K562 (cell line): ENCODE measurements around the gene SLC25A18. TPM values are rescaled to one million over a fixed set of nuclear protein-coding genes. Genes with fewer than 3 reads are reported as not detected.

Source experiments
- DACH1 ChIP-seq: fragments of 450-650 bp; IDR thresholded peaks from 2 replicates; pipeline ENCODE4 v1.6.1; 2018; ENCODE audit not compliant: partially characterized antibody
- EP400 ChIP-seq: fragments of 450-650 bp; IDR thresholded peaks from 2 replicates; pipeline ENCODE4 v1.6.1; 2017; ENCODE audit warnings: antibody characterized with exemption, mild to moderate bottlenecking, moderate library complexity
- HDAC8 ChIP-seq: fragments of 450-650 bp; IDR thresholded peaks from 2 replicates; pipeline ENCODE4 v1.6.1; 2016; ENCODE audit warnings: mild to moderate bottlenecking, missing genetic modification characterization, moderate library complexity, missing compliant biosample characterization
- KLF1 ChIP-seq: fragments of 450-650 bp; IDR thresholded peaks from 2 replicates; pipeline ENCODE4 v1.6.1; 2016; ENCODE audit warnings: missing genetic modification characterization, missing compliant biosample characterization
- LARP7 ChIP-seq: fragments of 450-650 bp; IDR thresholded peaks from 2 replicates; pipeline ENCODE4 v1.6.1; 2016
- MAFG ChIP-seq: fragments of 450-650 bp; conservative IDR thresholded peaks from 2 replicates; pipeline ENCODE4 v1.6.1; 2016; ENCODE audit warnings: missing genetic modification characterization, missing compliant biosample characterization
- MIER1 ChIP-seq: fragments of 450-650 bp; IDR thresholded peaks from 2 replicates; pipeline ENCODE4 v1.6.1; 2016; ENCODE audit warnings: antibody characterized with exemption, mild to moderate bottlenecking, low read depth
- MTA1 ChIP-seq: fragments of 450-650 bp; IDR thresholded peaks from 2 replicates; pipeline ENCODE4 v1.6.1; 2017; ENCODE audit warnings: borderline replicate concordance
- NBN ChIP-seq: fragments of 450-650 bp; IDR thresholded peaks from 2 replicates; pipeline ENCODE4 v1.6.1; 2016; ENCODE audit warnings: low read depth, mild to moderate bottlenecking
- NR2C1 ChIP-seq, 2 experiments: fragments of 450-650 bp; IDR thresholded peaks; 2 replicates each; pipeline ENCODE4 v1.6.1; 2017; ENCODE audit warnings: mild to moderate bottlenecking in 2 of 2, antibody characterized with exemption in 1 of 2, inconsistent platforms in 1 of 2, missing compliant biosample characterization in 1 of 2, missing genetic modification characterization in 1 of 2
- POLR2G ChIP-seq: fragments of 200-400 bp; formaldehyde crosslinking; IDR thresholded peaks from 2 replicates; pipeline ENCODE4 v1.6.1; 2017; ENCODE audit warnings: low read depth, mild to moderate bottlenecking, antibody characterized with exemption, low read length, moderate library complexity
- PRMT5 ChIP-seq: sonication (generic); formaldehyde crosslinking; IDR thresholded peaks from 2 replicates; pipeline ENCODE4 v1.5.0; 2020; ENCODE audit warnings: missing genetic modification reagents
- RFX7 ChIP-seq: fragments of 250-450 bp; sonication (Bioruptor Pico); IDR thresholded peaks from 2 replicates; pipeline ENCODE4 v1.5.1; 2021; ENCODE audit warnings: mild to moderate bottlenecking
- SLC30A9 ChIP-seq: fragments of 250-450 bp; sonication (Bioruptor Pico); IDR thresholded peaks from 2 replicates; pipeline ENCODE4 v1.8.0; 2022; ENCODE audit warnings: mild to moderate bottlenecking, moderate library complexity
- ZBTB7A ChIP-seq: IDR thresholded peaks from 2 replicates; pipeline ENCODE4 v1.6.1; 2011; ENCODE audit warnings: low read depth, mild to moderate bottlenecking, low read length, moderate library complexity, borderline replicate concordance; ENCODE audit not compliant: control insufficient read depth
- ZNF583 ChIP-seq: fragments of 250-450 bp; sonication (Bioruptor Pico); IDR thresholded peaks from 2 replicates; pipeline ENCODE4 v1.4.0; 2020
- ZNF584 ChIP-seq: fragments of 200-800 bp; sonication (Bioruptor generic); IDR thresholded peaks from 2 replicates; pipeline ENCODE4 v1.6.1; 2016; ENCODE audit warnings: low read depth, mild to moderate bottlenecking, missing genetic modification characterization, missing compliant biosample characterization
- ZNF699 ChIP-seq: fragments of 250-450 bp; sonication (Bioruptor Pico); IDR thresholded peaks from 2 replicates; pipeline ENCODE4 v1.8.0; 2021; ENCODE audit warnings: mild to moderate bottlenecking, moderate library complexity; ENCODE audit not compliant: insufficient replicate concordance
- ZNF707 ChIP-seq: fragments of 250-450 bp; sonication (Bioruptor Pico); conservative IDR thresholded peaks from 2 replicates; pipeline ENCODE4 v1.8.0; 2022; ENCODE audit warnings: inconsistent platforms, mild to moderate bottlenecking, moderate library complexity
- polyA plus RNA-seq, 8 experiments: library from polyadenylated mRNA; depleted of rRNA in 4 of 8; stranded (reverse) in 5 of 8; unstranded in 3 of 8; fragments of >200 nt; fragmentation: Nextera tagmentation in 2 of 8; fragmentation: Illumina TruSeq in 1 of 8; extraction: Ambion mirVana in 2 of 8; extraction: Trizol in 1 of 8; gene quantifications; 2 replicates each; pipeline versions ENCODE4 v1.2.1 to v1.2.3, GENCODE V29; 2011 to 2014; ENCODE audit warnings: inconsistent platforms in 1 of 8, missing spikeins in 1 of 8
- total RNA-seq, 7 experiments: library from RNA; depleted of rRNA in 6 of 7; stranded (reverse); fragments of >200 nt in 6 of 7; fragmentation: Illumina TruSeq in 2 of 7; extraction: Trizol in 2 of 7; gene quantifications; 2 replicates each; pipeline versions ENCODE4 v1.2.1 to v1.2.3, GENCODE V29; 2011 to 2021; ENCODE audit warnings: low replicate concordance in 1 of 7
- TF ChIP-seq, protein P1 (sequence below): sonication (generic); formaldehyde crosslinking; IDR thresholded peaks from 2 replicates; pipeline ENCODE4 v1.8.1; 2022; ENCODE audit warnings: missing genetic modification reagents
- TF ChIP-seq, protein P2 (sequence below): fragments of 450-650 bp; formaldehyde crosslinking; IDR thresholded peaks from 2 replicates; pipeline ENCODE4 v1.4.0; 2022; ENCODE audit warnings: mild to moderate bottlenecking, moderate library complexity
- TF ChIP-seq, protein P3 (sequence below), 2 experiments: IDR thresholded peaks; 2 replicates each; pipeline ENCODE4 v1.6.1; 2011; ENCODE audit warnings: borderline replicate concordance in 1 of 2, control low read depth in 1 of 2, low read depth in 1 of 2, low read length in 1 of 2, mild to moderate bottlenecking in 1 of 2, mixed read lengths in 1 of 2, moderate library complexity in 1 of 2; ENCODE audit not compliant: insufficient read depth in 1 of 2, insufficient read length in 1 of 2, poor library complexity in 1 of 2, severe bottlenecking in 1 of 2; ENCODE audit errors: extremely low read depth in 1 of 2
- TF ChIP-seq, protein P4 (sequence below), 2 experiments: fragments of 200-800 bp in 1 of 2; sonication (Bioruptor generic) in 1 of 2; sonication (generic) in 1 of 2; formaldehyde crosslinking in 1 of 2; IDR thresholded peaks in 1 of 2; conservative IDR thresholded peaks in 1 of 2; 2 replicates each; pipeline versions ENCODE4 v1.5.0 to v1.6.1; 2016 to 2020; ENCODE audit warnings: missing compliant biosample characterization in 1 of 2, missing genetic modification characterization in 1 of 2, missing genetic modification reagents in 1 of 2

Gene SLC25A18
- total and polyA plus RNA-seq, 9 of the 15 experiments (the other 6 are each of a cell fraction or from before 2014, with no cell fraction given): 0.04 TPM; not detected in 8

DNA sequence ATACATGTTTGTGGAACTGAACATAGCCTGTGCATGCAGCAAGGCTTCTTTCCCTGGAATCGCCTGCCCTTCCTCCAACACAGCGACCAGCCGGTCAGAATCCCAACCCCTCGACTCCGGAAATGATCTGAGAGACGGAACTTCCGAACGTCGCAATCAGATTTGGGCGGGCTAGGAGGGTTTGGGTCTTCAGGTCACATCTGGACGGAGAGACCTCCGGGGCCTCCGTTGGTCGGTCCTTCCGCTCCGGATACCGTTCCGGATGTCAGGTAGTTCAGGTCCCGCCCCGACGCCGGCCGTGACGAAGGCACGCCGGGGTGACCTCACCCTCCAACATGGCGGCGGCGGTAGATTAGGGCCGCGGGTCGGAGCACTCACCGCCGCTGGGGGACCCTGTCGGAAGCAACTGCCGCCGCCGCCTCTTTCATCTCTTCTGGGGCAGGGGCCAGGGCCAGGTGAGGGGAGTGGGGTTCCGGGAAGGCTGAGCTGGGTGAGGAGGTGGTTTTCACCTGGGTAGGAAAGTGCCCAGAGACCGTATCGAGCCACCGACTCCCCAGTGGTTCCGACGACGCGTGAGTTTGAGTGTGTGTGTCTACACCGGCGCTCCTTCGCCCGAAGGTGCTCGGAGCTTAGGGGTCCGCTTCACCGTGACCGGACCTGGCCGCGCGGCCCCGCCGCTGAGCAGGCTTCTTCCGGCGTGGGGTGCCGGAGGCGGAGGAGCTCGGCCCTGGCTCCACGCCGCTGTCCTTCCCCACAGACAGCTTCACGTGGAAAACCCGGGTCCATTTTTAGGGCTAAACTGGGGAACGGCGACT lies 75.3 kb downstream of the SLC25A18 start, which contains the start of gene BCL2L13 (continued):
- TF ChIP-seq, protein P1, sequence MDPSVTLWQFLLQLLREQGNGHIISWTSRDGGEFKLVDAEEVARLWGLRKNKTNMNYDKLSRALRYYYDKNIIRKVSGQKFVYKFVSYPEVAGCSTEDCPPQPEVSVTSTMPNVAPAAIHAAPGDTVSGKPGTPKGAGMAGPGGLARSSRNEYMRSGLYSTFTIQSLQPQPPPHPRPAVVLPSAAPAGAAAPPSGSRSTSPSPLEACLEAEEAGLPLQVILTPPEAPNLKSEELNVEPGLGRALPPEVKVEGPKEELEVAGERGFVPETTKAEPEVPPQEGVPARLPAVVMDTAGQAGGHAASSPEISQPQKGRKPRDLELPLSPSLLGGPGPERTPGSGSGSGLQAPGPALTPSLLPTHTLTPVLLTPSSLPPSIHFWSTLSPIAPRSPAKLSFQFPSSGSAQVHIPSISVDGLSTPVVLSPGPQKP (CRISPR knock-in tag): no peak
- TF ChIP-seq RFX7 (CRISPR knock-in tag) (0 out of 2 replicates have a peak, but pooled peaks have one; percentile 71), KLF1 (peak; percentile 80; the same call in 1 of the 2 replicates), SLC30A9 (no peak), EP400 (peak; percentile 92), MTA1 (0 out of 2 replicates have a peak, but pooled peaks have one; percentile 53), ZNF699 (no peak), MIER1 (no peak), NR2C1 (IDR thresholded peaks at IDR 0.05) (peak; percentile 93), NR2C1 (tag; IDR thresholded peaks at IDR 0.05) (peak; percentile 94), MAFG (tag) (no peak), ZNF584 (CRISPR knock-in tag) (no peak), HDAC8 (tag) (0 out of 2 replicates have a peak, but pooled peaks have one; percentile 24), PRMT5 (CRISPR knock-in tag) (no peak), ZBTB7A (peak; percentile 100), ZNF583 (CRISPR knock-in tag) (no peak; the same call in 1 of the 2 replicates), ZNF707 (no peak), NBN (peak; percentile 92), POLR2G (peak; percentile 100), DACH1 (no peak), LARP7 (0 out of 2 replicates have a peak, but pooled peaks have one; percentile 29)
- TF ChIP-seq, protein P2, sequence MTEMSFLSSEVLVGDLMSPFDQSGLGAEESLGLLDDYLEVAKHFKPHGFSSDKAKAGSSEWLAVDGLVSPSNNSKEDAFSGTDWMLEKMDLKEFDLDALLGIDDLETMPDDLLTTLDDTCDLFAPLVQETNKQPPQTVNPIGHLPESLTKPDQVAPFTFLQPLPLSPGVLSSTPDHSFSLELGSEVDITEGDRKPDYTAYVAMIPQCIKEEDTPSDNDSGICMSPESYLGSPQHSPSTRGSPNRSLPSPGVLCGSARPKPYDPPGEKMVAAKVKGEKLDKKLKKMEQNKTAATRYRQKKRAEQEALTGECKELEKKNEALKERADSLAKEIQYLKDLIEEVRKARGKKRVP (CRISPR knock-in tag): no peak
- TF ChIP-seq, protein P3, sequence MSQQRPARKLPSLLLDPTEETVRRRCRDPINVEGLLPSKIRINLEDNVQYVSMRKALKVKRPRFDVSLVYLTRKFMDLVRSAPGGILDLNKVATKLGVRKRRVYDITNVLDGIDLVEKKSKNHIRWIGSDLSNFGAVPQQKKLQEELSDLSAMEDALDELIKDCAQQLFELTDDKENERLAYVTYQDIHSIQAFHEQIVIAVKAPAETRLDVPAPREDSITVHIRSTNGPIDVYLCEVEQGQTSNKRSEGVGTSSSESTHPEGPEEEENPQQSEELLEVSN (IDR thresholded peaks at IDR 0.05; ENCODE audit: borderline replicate concordance in 1 of 2, extremely low read depth in 1 of 2, insufficient read depth in 1 of 2, insufficient read length in 1 of 2, low read depth in 1 of 2, low read length in 1 of 2, poor library complexity in 1 of 2, severe bottlenecking in 1 of 2): peak; percentile 18 to 32
- TF ChIP-seq, protein P4, sequence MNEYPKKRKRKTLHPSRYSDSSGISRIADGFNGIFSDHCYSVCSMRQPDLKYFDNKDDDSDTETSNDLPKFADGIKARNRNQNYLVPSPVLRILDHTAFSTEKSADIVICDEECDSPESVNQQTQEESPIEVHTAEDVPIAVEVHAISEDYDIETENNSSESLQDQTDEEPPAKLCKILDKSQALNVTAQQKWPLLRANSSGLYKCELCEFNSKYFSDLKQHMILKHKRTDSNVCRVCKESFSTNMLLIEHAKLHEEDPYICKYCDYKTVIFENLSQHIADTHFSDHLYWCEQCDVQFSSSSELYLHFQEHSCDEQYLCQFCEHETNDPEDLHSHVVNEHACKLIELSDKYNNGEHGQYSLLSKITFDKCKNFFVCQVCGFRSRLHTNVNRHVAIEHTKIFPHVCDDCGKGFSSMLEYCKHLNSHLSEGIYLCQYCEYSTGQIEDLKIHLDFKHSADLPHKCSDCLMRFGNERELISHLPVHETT (CRISPR knock-in tag; conservative IDR thresholded peaks at IDR 0.05 in 1 of 2, IDR thresholded peaks at IDR 0.05 in 1 of 2): peak in 1 of 2 experiments; percentile 94; a peak in 2 of 4 replicates
